ENCODE results near the gene KCNIP2. TPM values are rescaled to one million over a fixed set of nuclear protein-coding genes. Genes with fewer than 3 reads are reported as not detected.

Gene KCNIP2
- total and polyA plus RNA-seq, 2 of the 13 experiments (the other 11 are each of a cell fraction or from before 2014, with no cell fraction given), result 0.42 to 0.70 TPM

GRCh38 chr10:101780818-101781654 is 62.6 kb downstream of the KCNIP2 start (continued):
- TF ChIP-seq RAD21 (CRISPR knock-in tag; IDR thresholded peaks at IDR 0.05) (peak; percentile 82), ZNF281 (CRISPR knock-in tag; IDR thresholded peaks at IDR 0.05; ENCODE audit: borderline replicate concordance) (peak; percentile 70; the same call in 1 of the 2 replicates), ZNF687 (CRISPR knock-in tag; IDR thresholded peaks at IDR 0.05) (peak; percentile 36; the same call in 1 of the 2 replicates), ZFP82 (CRISPR knock-in tag; IDR thresholded peaks at IDR 0.05; ENCODE audit: borderline replicate concordance) (0 out of 2 replicates have a peak, but pooled peaks have one; percentile 22), SALL1 (CRISPR knock-in tag; IDR thresholded peaks at IDR 0.05) (peak; percentile 56), ZNF276 (CRISPR knock-in tag; IDR thresholded peaks at IDR 0.05; ENCODE audit: low read depth) (no peak), ZNF550 (CRISPR knock-in tag; IDR thresholded peaks at IDR 0.05; ENCODE audit: borderline replicate concordance) (no peak)
